OCI-LY7 (cell line): ENCODE data around the gene MICALL2.

Experiments
- CTCF ChIP-seq: fragments of 200-600 bp; sonication (generic); conservative IDR thresholded peaks from 2 replicates; pipeline ENCODE4 v1.5.1; 2014; ENCODE audit warnings: mild to moderate bottlenecking, antibody characterized with exemption, low read length, moderate library complexity, mixed read lengths
- EZH2phosphoT487 ChIP-seq: fragments of 200-600 bp; sonication (generic); IDR thresholded peaks from 2 replicates; pipeline ENCODE4 v1.6.1; 2018; ENCODE audit warnings: low read depth, borderline replicate concordance, mild to moderate bottlenecking, mixed run types, antibody characterized with exemption, low read length, moderate library complexity, mixed read lengths

- TF ChIP-seq CTCF (no peak), EZH2phosphoT487 (no peak)
These were observed 8.3 kb downstream of the MICALL2 start for GRCh38 chr7:1450987-1451386.
